HG02981 (cell line): ENCODE measurements around the gene ZNF32.
"Not testable (repeated sequence)": the region's sequence is repeated elsewhere in the genome, so short reads cannot be mapped to it uniquely, and the experiment has no call there.

Experiments
- ATAC-seq: cut with Tn5 transposase; IDR thresholded peaks from one replicate; pipeline ENCODE4 v1.9.1; 2021; ENCODE audit warnings: mild to moderate bottlenecking, moderate library complexity; ENCODE audit not compliant: unreplicated experiment

The ZNF32 gene

GRCh38 chr10:43640603-43641002, 8.1 kb downstream of the ZNF32 start:
- ATAC-seq, result no peak

- ATAC-seq, result not testable (repeated sequence)
Measured at GRCh38 chr10:43635816-43636215, 12.9 kb downstream of the ZNF32 start.

GRCh38 chr10:43628956-43629355, 19.7 kb downstream of the ZNF32 start:
- no peak for ATAC-seq

- no peak for ATAC-seq
Measured at GRCh38 chr10:43627942-43628341, 20.7 kb downstream of the ZNF32 start.

- ATAC-seq, result no peak
Measured at GRCh38 chr10:43623351-43623750, 25.3 kb downstream of the ZNF32 start.

- ATAC-seq, result no peak
Measured at GRCh38 chr10:43622038-43622437, 26.6 kb downstream of the ZNF32 start.

- no peak for ATAC-seq
Measured at GRCh38 chr10:43619368-43619767, 29.3 kb downstream of the ZNF32 start.

GRCh38 chr10:43616697-43617370, 31.8 kb downstream of the ZNF32 start:
- ATAC-seq, result no peak

- ATAC-seq, result no peak
Measured at GRCh38 chr10:43610636-43611035, 38.0 kb downstream of the ZNF32 start.

- ATAC-seq, result no peak
Measured at GRCh38 chr10:43607199-43607573, 41.5 kb downstream of the ZNF32 start.

- peak; percentile 98 for ATAC-seq
Measured at GRCh38 chr10:43606323-43607198, 42.1 kb downstream of the ZNF32 start, which contains the start of gene ZNF485. Gene ZNF485, plus strand, starts transcription at chr10:43606438. Its CDS starts 613 bp downstream, at chr10:43607051.

- ATAC-seq, result no peak
Measured at GRCh38 chr10:43605850-43606322, 42.8 kb downstream of the ZNF32 start.

GRCh38 chr10:43601576-43601975, 47.1 kb downstream of the ZNF32 start:
- not testable (repeated sequence) for ATAC-seq

- ATAC-seq, result no peak
Measured at GRCh38 chr10:43599333-43599732, 49.3 kb downstream of the ZNF32 start.

- ATAC-seq, result no peak
Measured at GRCh38 chr10:43598446-43598845, 50.2 kb downstream of the ZNF32 start.

- no peak for ATAC-seq
Measured at GRCh38 chr10:43596546-43596945, 52.1 kb downstream of the ZNF32 start.

GRCh38 chr10:43595739-43596298, 52.9 kb downstream of the ZNF32 start:
- ATAC-seq, result peak; percentile 32

GRCh38 chr10:43594944-43595589, 53.6 kb downstream of the ZNF32 start:
- ATAC-seq, result peak; percentile 96
